Measurements from ENCODE around the gene GRIK3.

The GRIK3 gene

DNA sequence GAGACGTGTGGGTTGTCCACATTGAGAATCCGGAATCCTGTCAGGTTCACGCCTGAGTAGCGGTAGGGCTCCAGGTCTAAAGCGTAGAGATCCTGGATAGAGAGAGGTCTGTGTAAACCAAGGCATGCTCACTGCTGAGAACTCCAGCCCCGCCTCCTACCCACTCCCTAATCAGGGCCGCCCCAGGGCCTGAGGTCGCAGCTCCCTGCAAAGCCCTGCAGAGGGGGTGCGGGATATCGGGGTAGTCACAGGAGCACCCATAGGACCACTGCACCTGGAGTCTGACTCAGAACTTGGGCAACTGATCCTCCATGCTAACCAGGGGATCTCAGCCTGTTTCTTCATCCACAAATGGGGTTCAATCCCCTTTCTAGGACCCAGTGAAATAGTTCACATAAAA, 174.4 kb downstream of the GRIK3 start:
- Histone ChIP-seq H3K9me3 (ENCODE audit: control insufficient read depth, insufficient read depth, low read length) (no peaks in the 10 kb centered on the region), H3K4me3 (ENCODE audit: low read length) (no peak overlapping the region), H3K27me3 (ENCODE audit: control insufficient read depth, insufficient read depth, low read length) (no peaks in the 10 kb centered on the region), H3K4me1 (ENCODE audit: control insufficient read depth, insufficient read depth, low read length) (peaks cover 7% of the 10 kb centered on the region; the same call in 1 of the 2 replicates), H3K36me3 (ENCODE audit: control insufficient read depth, insufficient read depth, low read length) (no peaks in the 10 kb centered on the region), H3K27ac (ENCODE audit: low read length) (no peak overlapping the region)
- DNase-seq (ENCODE audit: low read depth, low spot score), result no peak
- WGBS (ENCODE audit: insufficient coverage, insufficient read length), result no CpG with 5 or more reads among the region's 10 CpGs

DNA sequence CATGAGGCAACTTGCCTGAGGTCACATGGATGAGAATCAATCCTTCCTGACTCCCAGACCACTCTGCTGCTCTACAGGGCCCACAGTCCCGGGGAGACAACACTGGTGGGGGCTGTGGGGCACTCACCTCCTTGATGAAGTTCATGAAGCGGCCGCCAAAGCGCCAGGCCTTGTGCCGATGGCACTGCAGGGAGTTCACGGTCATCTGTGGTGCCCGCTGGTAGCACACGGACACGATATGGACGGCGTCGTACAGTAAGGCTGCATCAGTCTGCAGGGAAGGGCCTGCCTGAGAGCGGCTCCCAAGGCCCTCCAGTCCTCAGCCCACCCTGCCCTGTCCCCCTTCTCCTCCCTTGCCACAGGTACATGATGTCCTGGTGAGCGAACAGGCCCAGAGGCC, 175.3 kb downstream of the GRIK3 start:
- Histone ChIP-seq H3K4me1 (ENCODE audit: control insufficient read depth, insufficient read depth, low read length) (peaks cover 7% of the 10 kb centered on the region; the same call in 1 of the 2 replicates), H3K36me3 (ENCODE audit: control insufficient read depth, insufficient read depth, low read length) (no peaks in the 10 kb centered on the region), H3K9me3 (ENCODE audit: control insufficient read depth, insufficient read depth, low read length) (no peaks in the 10 kb centered on the region), H3K27me3 (ENCODE audit: control insufficient read depth, insufficient read depth, low read length) (no peaks in the 10 kb centered on the region), H3K27ac (ENCODE audit: low read length) (no peak overlapping the region), H3K4me3 (ENCODE audit: low read length) (no peak overlapping the region)
- DNase-seq (ENCODE audit: low read depth, low spot score), result no peak
- WGBS (ENCODE audit: insufficient coverage, insufficient read length), result no CpG with 5 or more reads among the region's 14 CpGs

DNA sequence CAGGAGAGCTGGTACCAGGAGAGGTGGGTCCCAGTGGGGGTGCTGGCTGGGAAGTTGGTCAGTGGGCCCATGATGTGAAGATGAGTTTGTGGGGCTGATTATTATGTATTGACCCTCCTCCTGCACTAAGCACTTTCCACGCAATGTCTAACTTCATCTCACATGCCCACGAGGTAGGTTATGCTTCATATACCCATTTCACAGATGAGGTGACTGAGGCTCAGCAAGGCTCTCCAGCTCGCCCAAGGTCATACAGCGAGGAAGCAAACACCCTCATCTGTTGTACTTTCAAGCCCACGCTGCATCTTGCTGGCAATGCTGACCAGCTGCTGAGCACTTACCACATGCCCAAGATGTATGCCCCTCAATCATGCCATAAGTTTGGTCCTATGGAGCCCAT, 175.8 kb downstream of the GRIK3 start:
- DNase-seq (ENCODE audit: low read depth, low spot score), result no peak
- Histone ChIP-seq H3K36me3 (ENCODE audit: control insufficient read depth, insufficient read depth, low read length) (no peaks in the 10 kb centered on the region), H3K9me3 (ENCODE audit: control insufficient read depth, insufficient read depth, low read length) (no peaks in the 10 kb centered on the region), H3K27me3 (ENCODE audit: control insufficient read depth, insufficient read depth, low read length) (no peaks in the 10 kb centered on the region), H3K4me1 (ENCODE audit: control insufficient read depth, insufficient read depth, low read length) (peaks cover 7% of the 10 kb centered on the region; the same call in 1 of the 2 replicates), H3K4me3 (ENCODE audit: low read length) (no peak overlapping the region), H3K27ac (ENCODE audit: low read length) (no peak overlapping the region)
- no CpG with 5 or more reads among the region's 5 CpGs for WGBS (ENCODE audit: insufficient coverage, insufficient read length)

DNA sequence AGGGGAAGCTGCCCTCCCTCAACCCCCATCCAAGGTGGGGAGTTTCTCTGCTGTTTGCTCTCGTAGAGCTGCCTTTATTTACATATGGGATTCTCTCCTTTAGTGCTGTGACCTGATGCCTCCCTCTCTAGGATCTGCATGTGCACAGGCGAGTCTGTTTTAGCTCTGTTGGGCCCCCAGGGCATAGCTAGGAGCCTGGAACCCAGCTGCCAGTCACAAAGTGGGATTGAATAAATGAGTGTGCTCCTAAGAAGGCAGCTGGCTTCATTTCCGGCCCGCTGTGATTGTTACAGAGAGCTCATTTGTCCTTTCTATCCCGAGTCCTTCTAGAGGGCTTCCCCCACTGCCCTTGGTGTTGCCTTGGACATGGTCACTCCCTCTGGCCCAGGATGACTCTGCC, 176.6 kb downstream of the GRIK3 start:
- no CpG with 5 or more reads among the region's 5 CpGs for WGBS (ENCODE audit: insufficient coverage, insufficient read length)
- Histone ChIP-seq H3K4me3 (ENCODE audit: low read length) (no peak overlapping the region), H3K9me3 (ENCODE audit: control insufficient read depth, insufficient read depth, low read length) (no peaks in the 10 kb centered on the region), H3K27me3 (ENCODE audit: control insufficient read depth, insufficient read depth, low read length) (no peaks in the 10 kb centered on the region), H3K27ac (ENCODE audit: low read length) (no peak overlapping the region), H3K36me3 (ENCODE audit: control insufficient read depth, insufficient read depth, low read length) (no peaks in the 10 kb centered on the region), H3K4me1 (ENCODE audit: control insufficient read depth, insufficient read depth, low read length) (peaks cover 7% of the 10 kb centered on the region; the same call in 1 of the 2 replicates)
- no peak for DNase-seq (ENCODE audit: low read depth, low spot score)

DNA sequence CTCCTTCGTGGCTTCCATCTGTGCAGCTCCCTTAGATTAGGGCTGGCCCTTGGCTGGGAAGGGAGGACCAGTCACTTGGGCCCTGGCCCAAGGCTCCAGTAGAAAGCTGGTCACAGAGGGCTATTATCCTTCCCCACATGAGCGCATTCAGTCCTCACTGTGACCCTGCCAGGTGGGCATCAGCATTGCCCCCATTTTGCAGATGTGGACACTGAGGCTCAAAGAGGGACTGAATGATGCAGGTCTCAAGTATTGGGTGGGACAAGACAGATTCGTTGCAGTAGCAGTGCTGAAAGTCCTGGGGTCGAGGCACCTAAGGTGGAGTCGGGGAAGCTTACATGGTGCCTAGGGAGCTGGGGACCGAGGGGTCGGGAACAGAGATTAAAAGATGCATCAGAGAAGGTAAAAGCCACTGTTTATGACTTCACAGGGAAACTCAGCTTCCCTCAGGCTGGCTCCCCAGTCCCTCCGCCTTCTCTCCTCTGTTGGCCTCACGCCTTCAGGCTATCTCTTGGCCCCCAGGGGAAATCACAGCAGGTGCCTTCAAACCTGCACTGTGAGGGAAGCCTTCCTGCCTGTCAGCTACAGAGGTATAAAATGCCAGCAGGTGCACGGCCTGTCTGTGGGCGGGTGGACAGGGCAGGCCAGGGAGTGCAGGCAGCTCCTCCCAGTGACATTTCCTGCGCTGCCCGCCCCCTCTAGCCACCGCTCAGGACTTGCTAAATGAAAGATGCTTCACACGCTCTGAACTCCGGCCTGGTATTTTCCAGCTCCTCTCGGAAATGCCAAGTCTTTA, 178.4 kb downstream of the GRIK3 start:
- no peak overlapping the region for H3K27ac ChIP-seq (ENCODE audit: low read length)
- no CpG with 5 or more reads among the region's 17 CpGs for WGBS (ENCODE audit: insufficient coverage, insufficient read length)
- H3K4me3 ChIP-seq (ENCODE audit: low read length), result no peak overlapping the region
- no peaks in the 10 kb centered on the region for H3K27me3 ChIP-seq (ENCODE audit: control insufficient read depth, insufficient read depth, low read length)
- H3K4me1 ChIP-seq (ENCODE audit: control insufficient read depth, insufficient read depth, low read length), result peaks cover 7% of the 10 kb centered on the region; the same call in 1 of the 2 replicates
- H3K9me3 ChIP-seq (ENCODE audit: control insufficient read depth, insufficient read depth, low read length), result no peaks in the 10 kb centered on the region
- no peak for DNase-seq (ENCODE audit: low read depth, low spot score)
- H3K36me3 ChIP-seq (ENCODE audit: control insufficient read depth, insufficient read depth, low read length), result no peaks in the 10 kb centered on the region

DNA sequence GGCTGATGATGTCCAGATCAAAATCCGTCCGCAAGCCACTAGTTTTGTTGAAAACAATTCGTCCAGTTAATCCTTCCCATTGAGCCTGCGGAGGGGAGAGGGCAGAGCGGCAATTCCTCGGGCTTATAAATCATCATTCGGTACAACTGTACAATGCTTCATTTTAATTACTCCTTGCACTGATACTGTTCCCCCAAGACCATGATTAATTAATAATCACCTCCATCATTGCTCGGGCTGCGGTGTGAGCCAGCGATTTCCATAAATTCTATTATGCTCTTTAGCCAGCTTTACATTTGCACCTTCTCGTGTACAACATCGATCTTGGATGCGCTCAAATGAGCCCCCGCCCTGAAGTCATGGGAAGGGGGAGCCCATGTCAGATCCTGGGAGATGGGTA, 180.7 kb downstream of the GRIK3 start:
- H3K27ac ChIP-seq (ENCODE audit: low read length), result no peak overlapping the region
- no peaks in the 10 kb centered on the region for H3K9me3 ChIP-seq (ENCODE audit: control insufficient read depth, insufficient read depth, low read length)
- DNase-seq (ENCODE audit: low read depth, low spot score), result no peak
- peaks cover 7% of the 10 kb centered on the region; the same call in 1 of the 2 replicates for H3K4me1 ChIP-seq (ENCODE audit: control insufficient read depth, insufficient read depth, low read length)
- no peaks in the 10 kb centered on the region for H3K36me3 ChIP-seq (ENCODE audit: control insufficient read depth, insufficient read depth, low read length)
- no peak overlapping the region for H3K4me3 ChIP-seq (ENCODE audit: low read length)
- H3K27me3 ChIP-seq (ENCODE audit: control insufficient read depth, insufficient read depth, low read length), result no peaks in the 10 kb centered on the region
- no CpG with 5 or more reads among the region's 14 CpGs for WGBS (ENCODE audit: insufficient coverage, insufficient read length)

DNA sequence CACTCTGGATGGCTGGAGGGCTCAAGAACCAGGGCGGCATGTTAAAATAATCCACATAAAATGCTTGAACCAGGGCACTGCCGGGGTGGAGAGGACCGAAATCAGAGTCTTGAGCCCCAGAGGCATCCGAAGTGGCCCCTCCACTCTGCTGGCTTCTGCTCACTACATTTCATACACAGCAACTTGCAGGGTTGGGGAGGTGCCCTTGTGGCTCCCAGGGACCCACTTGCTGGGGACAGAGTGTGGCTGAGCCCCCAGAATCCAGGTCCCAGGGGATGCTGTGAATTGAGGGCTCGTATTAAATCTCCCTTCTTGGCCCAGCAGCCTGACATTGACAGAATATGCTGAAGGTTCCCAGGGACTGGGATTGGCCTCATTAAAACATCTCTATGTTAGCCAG, 181.7 kb downstream of the GRIK3 start:
- H3K36me3 ChIP-seq (ENCODE audit: control insufficient read depth, insufficient read depth, low read length), result no peaks in the 10 kb centered on the region
- WGBS (ENCODE audit: insufficient coverage, insufficient read length), result no CpG with 5 or more reads among the region's 5 CpGs
- no peaks in the 10 kb centered on the region for H3K27me3 ChIP-seq (ENCODE audit: control insufficient read depth, insufficient read depth, low read length)
- DNase-seq (ENCODE audit: low read depth, low spot score), result no peak
- no peaks in the 10 kb centered on the region for H3K9me3 ChIP-seq (ENCODE audit: control insufficient read depth, insufficient read depth, low read length)
- H3K27ac ChIP-seq (ENCODE audit: low read length), result no peak overlapping the region
- no peak overlapping the region for H3K4me3 ChIP-seq (ENCODE audit: low read length)
- peaks cover 7% of the 10 kb centered on the region; the same call in 1 of the 2 replicates for H3K4me1 ChIP-seq (ENCODE audit: control insufficient read depth, insufficient read depth, low read length)

DNA sequence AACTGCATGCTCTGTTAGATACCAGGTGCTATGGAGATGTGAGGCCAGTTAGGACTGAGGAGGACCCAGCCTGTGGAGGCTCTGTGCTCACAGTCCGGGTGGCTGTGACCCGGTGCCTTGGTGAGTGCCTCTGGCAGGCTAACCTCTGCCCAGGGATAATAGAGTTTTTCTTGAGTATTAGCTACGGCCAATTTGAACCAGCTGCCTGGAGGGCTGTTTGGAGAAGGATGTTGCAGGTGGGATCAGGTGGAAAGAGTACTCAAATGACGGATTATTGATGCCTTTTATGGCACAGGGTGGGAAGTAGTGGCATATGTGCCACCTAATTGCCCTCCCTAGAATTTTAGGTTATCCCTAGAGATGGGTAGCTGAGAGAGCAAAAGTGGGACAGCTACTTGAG, 182.7 kb downstream of the GRIK3 start:
- H3K9me3 ChIP-seq (ENCODE audit: control insufficient read depth, insufficient read depth, low read length), result no peaks in the 10 kb centered on the region
- no peak overlapping the region for H3K4me3 ChIP-seq (ENCODE audit: low read length)
- DNase-seq (ENCODE audit: low read depth, low spot score), result no peak
- H3K27ac ChIP-seq (ENCODE audit: low read length), result no peak overlapping the region
- H3K36me3 ChIP-seq (ENCODE audit: control insufficient read depth, insufficient read depth, low read length), result no peaks in the 10 kb centered on the region
- H3K4me1 ChIP-seq (ENCODE audit: control insufficient read depth, insufficient read depth, low read length), result peaks cover 10% of the 10 kb centered on the region
- H3K27me3 ChIP-seq (ENCODE audit: control insufficient read depth, insufficient read depth, low read length), result no peaks in the 10 kb centered on the region
- WGBS (ENCODE audit: insufficient coverage, insufficient read length), result no CpG with 5 or more reads among the region's 4 CpGs

DNA sequence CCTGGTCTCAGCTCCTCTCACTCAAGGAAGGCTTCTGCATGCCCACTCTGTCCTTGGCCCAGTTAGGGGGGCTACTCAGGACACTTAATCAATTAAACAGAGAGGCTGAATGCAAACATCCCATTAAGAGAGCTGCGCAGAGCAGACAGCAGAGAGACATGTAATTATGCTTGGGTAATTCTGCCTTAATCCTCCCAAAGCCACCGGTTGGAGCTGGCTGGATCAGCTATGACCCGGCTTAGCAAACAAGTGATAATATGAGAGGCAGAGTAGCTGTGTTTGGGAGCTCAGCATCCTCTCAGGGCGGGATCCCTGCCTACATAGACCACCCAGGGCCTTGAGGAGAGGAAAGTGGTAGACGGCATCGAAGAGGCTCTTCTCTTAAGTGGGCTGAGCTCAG, 183.2 kb downstream of the GRIK3 start:
- Histone ChIP-seq H3K4me1 (ENCODE audit: control insufficient read depth, insufficient read depth, low read length) (peaks cover 8% of the 10 kb centered on the region), H3K27ac (ENCODE audit: low read length) (no peak overlapping the region), H3K36me3 (ENCODE audit: control insufficient read depth, insufficient read depth, low read length) (no peaks in the 10 kb centered on the region), H3K27me3 (ENCODE audit: control insufficient read depth, insufficient read depth, low read length) (no peaks in the 10 kb centered on the region), H3K4me3 (ENCODE audit: low read length) (no peak overlapping the region), H3K9me3 (ENCODE audit: control insufficient read depth, insufficient read depth, low read length) (no peaks in the 10 kb centered on the region)
- WGBS (ENCODE audit: insufficient coverage, insufficient read length), result no CpG with 5 or more reads among the region's 6 CpGs
- DNase-seq (ENCODE audit: low read depth, low spot score), result no peak

DNA sequence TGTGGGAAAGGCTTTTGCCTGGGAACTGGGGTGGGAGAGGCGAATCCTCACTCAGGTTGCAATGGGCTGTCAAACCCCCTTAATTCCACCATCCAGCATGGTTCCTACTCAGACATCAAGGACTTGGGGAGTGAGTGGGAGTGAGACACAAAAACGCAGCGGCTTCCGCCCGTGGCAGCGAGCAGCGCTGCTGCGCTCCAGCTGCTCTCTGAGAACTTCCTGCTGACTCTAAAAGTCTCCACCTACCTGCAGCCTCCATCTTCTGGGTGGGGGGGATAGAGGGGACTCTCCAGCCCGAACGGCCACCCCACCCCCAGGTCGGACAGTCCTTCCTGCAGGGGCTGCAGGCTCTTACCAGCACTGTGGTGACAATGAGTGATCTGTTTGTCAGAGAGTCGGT, 184.4 kb downstream of the GRIK3 start:
- no CpG with 5 or more reads among the region's 12 CpGs for WGBS (ENCODE audit: insufficient coverage, insufficient read length)
- no peak for DNase-seq (ENCODE audit: low read depth, low spot score)
- Histone ChIP-seq H3K27me3 (ENCODE audit: control insufficient read depth, insufficient read depth, low read length) (no peaks in the 10 kb centered on the region), H3K27ac (ENCODE audit: low read length) (no peak overlapping the region), H3K36me3 (ENCODE audit: control insufficient read depth, insufficient read depth, low read length) (no peaks in the 10 kb centered on the region), H3K4me3 (ENCODE audit: low read length) (no peak overlapping the region), H3K4me1 (ENCODE audit: control insufficient read depth, insufficient read depth, low read length) (peaks cover 8% of the 10 kb centered on the region), H3K9me3 (ENCODE audit: control insufficient read depth, insufficient read depth, low read length) (no peaks in the 10 kb centered on the region)

DNA sequence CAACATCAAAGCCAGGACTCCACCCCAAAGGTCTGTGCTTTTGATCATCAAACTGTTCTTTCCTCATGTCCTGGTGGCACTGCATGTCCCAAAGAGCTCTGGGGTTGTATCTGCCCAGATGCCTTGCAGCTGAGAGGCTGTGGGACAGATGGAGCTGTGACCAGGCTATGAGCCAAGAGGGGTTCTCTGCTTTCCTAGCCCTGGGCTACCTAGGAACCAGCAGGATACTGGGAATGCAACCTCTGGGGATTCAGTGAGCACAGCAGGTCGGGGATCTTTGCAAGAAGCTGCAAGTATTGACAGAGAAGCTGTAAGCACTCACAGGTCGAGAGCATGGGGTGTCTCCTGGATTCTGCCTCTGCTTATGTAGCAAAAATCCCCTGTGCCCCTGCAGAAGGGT, 186.6 kb downstream of the GRIK3 start:
- no CpG with 5 or more reads among the region's 2 CpGs for WGBS (ENCODE audit: insufficient coverage, insufficient read length)
- Histone ChIP-seq H3K27ac (ENCODE audit: low read length) (no peak overlapping the region), H3K4me3 (ENCODE audit: low read length) (no peak overlapping the region), H3K27me3 (ENCODE audit: control insufficient read depth, insufficient read depth, low read length) (no peaks in the 10 kb centered on the region), H3K9me3 (ENCODE audit: control insufficient read depth, insufficient read depth, low read length) (no peaks in the 10 kb centered on the region), H3K36me3 (ENCODE audit: control insufficient read depth, insufficient read depth, low read length) (no peaks in the 10 kb centered on the region), H3K4me1 (ENCODE audit: control insufficient read depth, insufficient read depth, low read length) (peaks cover 11% of the 10 kb centered on the region)
- DNase-seq (ENCODE audit: low read depth, low spot score), result no peak

Data from iPS DF 6.9 (cell line).